HG03135 (cell line): Measurements from ENCODE around the gene HNRNPF.

Experiments
- ATAC-seq: cut with Tn5 transposase; IDR thresholded peaks from one replicate; pipeline ENCODE4 v1.9.1; 2021; ENCODE audit warnings: mild to moderate bottlenecking, moderate library complexity; ENCODE audit not compliant: unreplicated experiment

Gene HNRNPF

GRCh38 chr10:43380610-43381222 is 28.3 kb downstream of the HNRNPF start:
- ATAC-seq, result no peak

GRCh38 chr10:43377424-43377883 is 31.5 kb downstream of the HNRNPF start:
- no peak for ATAC-seq

GRCh38 chr10:43376828-43377423 is 32.1 kb downstream of the HNRNPF start:
- no peak for ATAC-seq

- no peak for ATAC-seq
These were observed 32.8 kb downstream of the HNRNPF start for GRCh38 chr10:43376046-43376635.

- ATAC-seq, result no peak
These were observed 33.5 kb downstream of the HNRNPF start for GRCh38 chr10:43375401-43376020.

GRCh38 chr10:43374194-43374593 is 34.8 kb downstream of the HNRNPF start:
- ATAC-seq, result no peak

- no peak for ATAC-seq
These were observed 35.5 kb downstream of the HNRNPF start for GRCh38 chr10:43373461-43373860.

- no peak for ATAC-seq
These were observed 36.1 kb downstream of the HNRNPF start for GRCh38 chr10:43372765-43373361.

GRCh38 chr10:43371418-43371817 is 37.6 kb downstream of the HNRNPF start, which contains the start of gene FXYD4:
Gene FXYD4 (plus strand): TSS chr10:43371636. CDS start chr10:43373747, 2,111 bp downstream.
- ATAC-seq, result no peak

- no peak for ATAC-seq
These were observed 38.2 kb downstream of the HNRNPF start for GRCh38 chr10:43370671-43371215.

- no peak for ATAC-seq
These were observed 39.1 kb downstream of the HNRNPF start for GRCh38 chr10:43369921-43370320.

- ATAC-seq, result no peak
These were observed 44.0 kb downstream of the HNRNPF start for GRCh38 chr10:43365001-43365400.

- ATAC-seq, result peak; percentile 97
These were observed 46.7 kb downstream of the HNRNPF start for GRCh38 chr10:43362191-43362839.

- no peak for ATAC-seq
These were observed 47.3 kb downstream of the HNRNPF start for GRCh38 chr10:43361547-43362190.

GRCh38 chr10:43360086-43360485 is 48.9 kb downstream of the HNRNPF start:
- ATAC-seq, result no peak

- no peak for ATAC-seq
These were observed 53.1 kb downstream of the HNRNPF start for GRCh38 chr10:43355749-43356371.

- ATAC-seq, result no peak
These were observed 54.1 kb downstream of the HNRNPF start for GRCh38 chr10:43354879-43355380.

GRCh38 chr10:43354330-43354635 is 54.7 kb downstream of the HNRNPF start:
- no peak for ATAC-seq

- ATAC-seq, result no peak
These were observed 55.3 kb downstream of the HNRNPF start for GRCh38 chr10:43353495-43354329.
